ENCODE measurements around the gene CEACAM3.

The CEACAM3 gene

GRCh38 chr19:41792513-41793413, 3.6 kb upstream of the CEACAM3 start:
- peak; percentile 16 for DNase-seq (ENCODE audit: low read depth)

- no peak for DNase-seq (ENCODE audit: low read depth)
Observed at GRCh38 chr19:41793414-41793727, 3.0 kb upstream of the CEACAM3 start.

- DNase-seq (ENCODE audit: low read depth), result peak; percentile 35
Observed at GRCh38 chr19:41795031-41795461, 1.3 kb upstream of the CEACAM3 start.

GRCh38 chr19:41796901-41797300, 514 bp downstream of the CEACAM3 start:
- no peak for DNase-seq (ENCODE audit: low read depth)

- DNase-seq (ENCODE audit: low read depth), result no peak
Observed at GRCh38 chr19:41799444-41800000, 3.1 kb downstream of the CEACAM3 start.

GRCh38 chr19:41801031-41801430, 4.6 kb downstream of the CEACAM3 start:
- DNase-seq (ENCODE audit: low read depth), result no peak

GRCh38 chr19:41801792-41802211, 5.4 kb downstream of the CEACAM3 start:
- no peak for DNase-seq (ENCODE audit: low read depth)

- DNase-seq (ENCODE audit: low read depth), result no peak
Observed at GRCh38 chr19:41802770-41803169, 6.4 kb downstream of the CEACAM3 start.

GRCh38 chr19:41804336-41804735, 7.9 kb downstream of the CEACAM3 start:
- no peak for DNase-seq (ENCODE audit: low read depth)

GRCh38 chr19:41807176-41807575, 10.8 kb downstream of the CEACAM3 start:
- DNase-seq (ENCODE audit: low read depth), result no peak

- DNase-seq (ENCODE audit: low read depth), result no peak
Observed at GRCh38 chr19:41808663-41809566, 12.5 kb downstream of the CEACAM3 start.

GRCh38 chr19:41810301-41810700, 13.9 kb downstream of the CEACAM3 start:
- DNase-seq (ENCODE audit: low read depth), result no peak

GRCh38 chr19:41811036-41811435, 14.6 kb downstream of the CEACAM3 start:
- DNase-seq (ENCODE audit: low read depth), result no peak

- no peak for DNase-seq (ENCODE audit: low read depth)
Observed at GRCh38 chr19:41811981-41812380, 15.6 kb downstream of the CEACAM3 start.

GRCh38 chr19:41813911-41814310, 17.5 kb downstream of the CEACAM3 start:
- no peak for DNase-seq (ENCODE audit: low read depth)

- DNase-seq (ENCODE audit: low read depth), result no peak
Observed at GRCh38 chr19:41815301-41815700, 18.9 kb downstream of the CEACAM3 start.

GRCh38 chr19:41816761-41817160, 20.4 kb downstream of the CEACAM3 start:
- no peak for DNase-seq (ENCODE audit: low read depth)

- DNase-seq (ENCODE audit: low read depth), result peak; percentile 9
Observed at GRCh38 chr19:41821003-41821735, 24.8 kb downstream of the CEACAM3 start.

GRCh38 chr19:41837981-41838708, 41.8 kb downstream of the CEACAM3 start:
- DNase-seq (ENCODE audit: low read depth), result no peak

GRCh38 chr19:41839211-41839610, 42.8 kb downstream of the CEACAM3 start:
- DNase-seq (ENCODE audit: low read depth), result no peak

- no peak for DNase-seq (ENCODE audit: low read depth)
Observed at GRCh38 chr19:41843371-41843770, 47.0 kb downstream of the CEACAM3 start.

Measured in stimulated activated CD8-positive, alpha-beta memory T cell treated with anti-CD3 and anti-CD28 coated beads, Interleukin-12 subunit alpha, Interleukin-12 subunit beta, amount 100 ng/mL, for 1 hour (primary cell).